ENCODE data around the gene GXYLT1. TPM values are rescaled to one million over a fixed set of nuclear protein-coding genes. Genes with fewer than 3 reads are reported as not detected.
"Not testable (repeated sequence)": the region's sequence is repeated elsewhere in the genome, so short reads cannot be mapped to it uniquely, and the experiment has no call there.

Gene GXYLT1
- total RNA-seq, 1 donor from 2014 or later: 11.3 TPM

GRCh38 chr12:42099433-42099832, 45.2 kb downstream of the GXYLT1 start:
- no peak for DNase-seq (ENCODE audit: low read depth in 2 of 2)

GRCh38 chr12:42097971-42098370, 46.7 kb downstream of the GXYLT1 start:
- peak; percentile 10 to 77 for DNase-seq (ENCODE audit: low read depth in 2 of 2)

GRCh38 chr12:42094277-42094676, 50.4 kb downstream of the GXYLT1 start:
- DNase-seq (ENCODE audit: low read depth in 2 of 2): peak; percentile 17 to 76

- DNase-seq (ENCODE audit: low read depth in 2 of 2): peak in 1 of 2 donors; percentile 7
Observed at GRCh38 chr12:42091769-42092168, 52.9 kb downstream of the GXYLT1 start.

GRCh38 chr12:42090899-42091298, 53.8 kb downstream of the GXYLT1 start:
- peak; percentile 45 to 82 for DNase-seq (ENCODE audit: low read depth in 2 of 2)

GRCh38 chr12:42086031-42086430, 58.6 kb downstream of the GXYLT1 start:
- DNase-seq (ENCODE audit: low read depth in 2 of 2): peak in 1 of 2 donors; percentile 38

GRCh38 chr12:42085594-42085993, 59.1 kb downstream of the GXYLT1 start:
- no peak for DNase-seq (ENCODE audit: low read depth in 2 of 2)

GRCh38 chr12:42084522-42084921, 60.2 kb downstream of the GXYLT1 start:
- DNase-seq (ENCODE audit: low read depth in 2 of 2): no peak

- DNase-seq (ENCODE audit: low read depth in 2 of 2): no peak
Observed at GRCh38 chr12:42076976-42077375, 67.7 kb downstream of the GXYLT1 start.

GRCh38 chr12:42070036-42070435, 74.6 kb downstream of the GXYLT1 start:
- no peak for DNase-seq (ENCODE audit: low read depth in 2 of 2)

- DNase-seq (ENCODE audit: low read depth in 2 of 2): no peak
Observed at GRCh38 chr12:42059127-42059526, 85.5 kb downstream of the GXYLT1 start.

GRCh38 chr12:42056130-42056529, 88.5 kb downstream of the GXYLT1 start:
- DNase-seq (ENCODE audit: low read depth in 2 of 2): no peak

GRCh38 chr12:42053456-42053855, 91.2 kb downstream of the GXYLT1 start:
- no peak for DNase-seq (ENCODE audit: low read depth in 2 of 2)

- not testable (repeated sequence) for DNase-seq (ENCODE audit: low read depth in 2 of 2)
Observed at GRCh38 chr12:42048980-42049379, 95.7 kb downstream of the GXYLT1 start.

GRCh38 chr12:42039577-42039976, 105.1 kb downstream of the GXYLT1 start:
- no peak for DNase-seq (ENCODE audit: low read depth in 2 of 2)

GRCh38 chr12:42039176-42039575, 105.5 kb downstream of the GXYLT1 start:
- DNase-seq (ENCODE audit: low read depth in 2 of 2): peak; percentile 46 to 88

- no peak for DNase-seq (ENCODE audit: low read depth in 2 of 2)
Observed at GRCh38 chr12:42031847-42032564, 112.7 kb downstream of the GXYLT1 start.

Other genes starting within 250 kb of the GXYLT1 start
- 9.2 and 11.7 TPM in 2 replicates for gene YAF2, start 93.4 kb upstream of the GXYLT1 start, total RNA-seq
- gene ZCRB1, start 181.2 kb upstream of the GXYLT1 start, total RNA-seq: 22.4 and 31.9 TPM in 2 replicates
- gene PPHLN1, start 181.3 kb upstream of the GXYLT1 start, total RNA-seq: 48.4 and 49.2 TPM in 2 replicates

Measured in lung microvascular endothelial cell (primary cell).